GM12878 (cell line): ENCODE data around the gene EDEM2. TPM values are rescaled to one million over a fixed set of nuclear protein-coding genes. Genes with fewer than 3 reads are reported as not detected.

Experiments used
- ATAC-seq: fragments of 200-7000 bp; cut with Tn5 transposase; 3 replicates; pipeline ENCODE4 v1.9.1; 2020; ENCODE audit warnings: mild to moderate bottlenecking, moderate library complexity
- BruUV-seq: library from RNA; stranded (reverse); fragments of 400-500 nt; replicated peaks from 2 replicates; lab custom pipeline; 2021; lab: Mats Ljungman, UMichigan
- CTCF ChIA-PET: fragments of 300-600 bp; sonication (Branson Sonifier 250); formaldehyde crosslinking; extraction: SDS; loops from one replicate; lab custom pipeline; 2021; ENCODE audit warnings: inconsistent platforms; lab: Yijun Ruan, JAX
- POLR2A ChIA-PET: fragments of 350-600 bp; formaldehyde crosslinking; extraction: SDS; loops from one replicate; lab custom pipeline; 2021; ENCODE audit warnings: inconsistent platforms; lab: Charles Lee
- RAD21 ChIA-PET: fragments of 300-600 bp; sonication (Branson Sonifier 250); formaldehyde crosslinking; loops from one replicate; lab custom pipeline; 2023; ENCODE audit warnings: antibody characterized with exemption; ENCODE audit not compliant: unreplicated experiment; lab: Charles Lee
- SMC1A ChIA-PET: fragments of 300-600 bp; sonication (Branson Sonifier 250); formaldehyde crosslinking; loops from one replicate; lab custom pipeline; 2023; ENCODE audit not compliant: unreplicated experiment, uncharacterized antibody; lab: Charles Lee
- DNase-seq: peaks from one replicate; pipeline ENCODE4 v3.0.0-alpha.2; 2011; ENCODE audit warnings: low read depth, low spot score
- FAIRE-seq: peaks from 3 replicates; lab custom pipeline; 2011; peaks lifted over from hg19 to GRCh38; lab: Jason Lieb, UNC
- H2AFZ ChIP-seq: 2 replicates; pipeline ENCODE4 v1.6.0; 2011; ENCODE audit warnings: low read depth, low read length, control low read depth; ENCODE audit not compliant: control insufficient read depth
- H3K27ac ChIP-seq: 2 replicates; pipeline ENCODE4 v1.5.1; 2011; ENCODE audit warnings: control low read depth; ENCODE audit not compliant: control insufficient read depth, insufficient read depth
- H3K27me3 ChIP-seq, 2 experiments: replicated peaks in 1 of 2; 2 replicates each; pipeline versions ENCODE4 v1.6.0 to v1.6.1; 2011; ENCODE audit warnings: low read length in 1 of 2; ENCODE audit not compliant: control insufficient read depth in 2 of 2, insufficient read depth in 2 of 2
- H3K36me3 ChIP-seq, 2 experiments: 2 replicates each; pipeline ENCODE4 v1.5.1; 2011; ENCODE audit warnings: low read length in 1 of 2; ENCODE audit not compliant: control insufficient read depth in 2 of 2, insufficient read depth in 2 of 2
- H3K4me1 ChIP-seq: 2 replicates; pipeline ENCODE4 v1.6.1; 2011; ENCODE audit warnings: mild to moderate bottlenecking, low read length, moderate library complexity, mixed read lengths; ENCODE audit not compliant: control insufficient read depth, insufficient read depth
- H3K4me2 ChIP-seq: 2 replicates; pipeline ENCODE4 v1.6.0; 2011; ENCODE audit warnings: control low read depth; ENCODE audit not compliant: control insufficient read depth, insufficient read depth
- H3K4me3 ChIP-seq: fragments of 200-600 bp; sonication (generic); 2 replicates; pipeline ENCODE4 v1.5.1; 2016
- H3K79me2 ChIP-seq: 2 replicates; pipeline ENCODE4 v1.6.0; 2011; ENCODE audit warnings: low read length; ENCODE audit not compliant: control insufficient read depth, insufficient read depth
- H3K9ac ChIP-seq: 2 replicates; pipeline ENCODE4 v1.8.0; 2011; ENCODE audit warnings: low read length, control low read depth, mixed read lengths; ENCODE audit not compliant: control insufficient read depth, insufficient read depth
- H3K9me3 ChIP-seq: replicated peaks from 3 replicates; pipeline ENCODE4 v1.5.1; 2011; ENCODE audit warnings: mild to moderate bottlenecking, low read length; ENCODE audit not compliant: control insufficient read depth, insufficient read depth
- H4K20me1 ChIP-seq: 2 replicates; pipeline ENCODE4 v1.6.0; 2011; ENCODE audit not compliant: control insufficient read depth, insufficient read depth
- EED ChIP-seq: sonication (generic); IDR thresholded peaks from 2 replicates; pipeline ENCODE4 v1.6.1; 2016; ENCODE audit warnings: antibody characterized with exemption, low read depth
- IKZF2 ChIP-seq, 2 experiments: fragments of 450-650 bp; IDR thresholded peaks; 2 replicates each; pipeline ENCODE4 v1.6.1; 2017; ENCODE audit warnings: mild to moderate bottlenecking in 2 of 2, moderate library complexity in 2 of 2
- NRF1 ChIP-seq: conservative IDR thresholded peaks from 2 replicates; pipeline ENCODE4 v1.6.1; 2011; ENCODE audit warnings: mild to moderate bottlenecking, low read depth, low read length, improper control_type of control experiment
- PML ChIP-seq: IDR thresholded peaks from 2 replicates; pipeline ENCODE4 v1.6.1; 2012; ENCODE audit warnings: low read length, inconsistent platforms
- SMC3 ChIP-seq: IDR thresholded peaks from 2 replicates; pipeline ENCODE4 v1.6.1; 2011; ENCODE audit warnings: low read length, improper control_type of control experiment, borderline replicate concordance
- WGBS: methylation state at CpG from one replicate; pipeline ENCODE4 v1.1.6; 2016; ENCODE audit warnings: low lambda C conversion rate; ENCODE audit not compliant: insufficient replicate concordance, insufficient coverage; ENCODE audit errors: missing lambda C conversion rate; 5-methylcytosine and 5-hydroxymethylcytosine counted together
- in situ Hi-C: fragments of 300-500 bp; cut with MboI; formaldehyde crosslinking; loops from 9 replicates; pipeline ENCODE4 v1.14.3; 2018; ENCODE audit warnings: mixed read lengths
- intact Hi-C: fragments of 100-400 bp; cut with micrococcal nuclease; formaldehyde crosslinking; loops from one replicate; pipeline ENCODE4 v1.14.2; 2022; ENCODE audit not compliant: unreplicated experiment
- polyA plus RNA-seq, 11 experiments: library from polyadenylated mRNA; depleted of rRNA in 4 of 11; unstranded in 6 of 11; stranded (reverse) in 5 of 11; fragments of >200 nt; fragmentation: Nextera tagmentation in 4 of 11; fragmentation: Illumina TruSeq in 1 of 11; extraction: Ambion mirVana in 4 of 11; extraction: Trizol in 1 of 11; gene quantifications; 1 replicate in 1 of 11; 2 replicates in 10 of 11; pipeline versions ENCODE4 v1.2.1 to v1.2.3, GENCODE V29; 2011 to 2016; ENCODE audit warnings: inconsistent platforms in 2 of 11, missing spikeins in 2 of 11, low read depth in 1 of 11
- total RNA-seq, 4 experiments: library from RNA; depleted of rRNA in 3 of 4; stranded (reverse); fragments of >200 nt in 3 of 4; fragmentation: Illumina TruSeq in 1 of 4; extraction: Trizol in 1 of 4; gene quantifications; 2 replicates each; pipeline versions ENCODE4 v1.2.1 to v1.2.3, GENCODE V29; 2013 to 2021
- TF ChIP-seq, protein P1 (sequence below): IDR thresholded peaks from 2 replicates; pipeline ENCODE4 v1.6.1; 2012; ENCODE audit warnings: improper control_type of control experiment, low read depth, low read length; ENCODE audit not compliant: insufficient replicate concordance
- TF ChIP-seq, protein P2 (sequence below): IDR thresholded peaks from 2 replicates; pipeline ENCODE4 v1.6.1; 2011; ENCODE audit warnings: low read depth, low read length, improper control_type of control experiment, borderline replicate concordance

EDEM2 gene
- total and polyA plus RNA-seq, 10 of the 15 experiments (the other 5 are each of a cell fraction or from before 2014, with no cell fraction given) = 9.9 to 24.8 (median 14.8) TPM

DNA sequence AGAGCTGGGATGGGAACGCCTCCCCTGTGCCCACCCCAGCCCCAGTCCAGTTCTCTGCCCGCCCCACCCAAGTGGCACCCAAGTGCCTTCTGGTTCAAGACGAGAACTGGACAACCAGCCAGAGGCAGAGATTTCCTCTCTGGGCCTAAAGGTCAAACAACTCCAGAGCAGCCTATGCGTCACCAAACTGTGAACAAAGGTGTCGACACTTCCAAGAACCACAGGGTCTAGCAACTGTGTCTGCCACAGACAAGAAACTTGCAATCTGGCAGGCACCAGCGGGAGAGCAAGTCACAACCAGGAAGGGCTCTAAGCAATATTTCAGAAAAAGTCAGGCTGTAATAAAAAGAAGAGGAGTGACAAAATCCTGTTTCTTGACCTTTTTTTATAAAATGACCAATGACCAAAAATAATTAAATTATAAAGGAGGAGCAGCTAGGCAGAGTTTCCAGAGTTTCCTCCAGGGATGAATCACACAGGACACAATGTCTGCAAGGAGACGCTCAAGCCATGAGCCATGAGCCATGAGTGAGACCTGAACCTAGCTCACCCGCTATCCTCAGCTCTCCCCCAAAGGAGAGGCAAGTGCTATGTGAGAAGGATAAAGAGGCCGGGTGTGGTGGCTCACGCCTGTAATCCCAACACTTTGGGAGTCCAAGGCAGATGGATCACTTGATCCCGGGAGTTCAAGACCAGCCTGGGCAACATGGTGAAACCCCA, 11.1 kb downstream of the EDEM2 start:
- Histone ChIP-seq H3K36me3 (peaks cover 3 to 20% of the 10 kb centered on the region in 2 experiments; a peak in 3 of 4 replicates), H3K4me3 (no peak overlapping the region), H3K4me1 (no peaks in the 10 kb centered on the region), H4K20me1 (no peaks in the 10 kb centered on the region), H3K27me3 (no peaks in the 10 kb centered on the region), H3K9me3 (no peaks in the 10 kb centered on the region), H3K9ac (no peak overlapping the region), H3K4me2 (no peak overlapping the region), H2AFZ (no peak overlapping the region), H3K27ac (no peak overlapping the region), H3K79me2 (no peaks in the 10 kb centered on the region)
- FAIRE-seq = no peak
- TF ChIP-seq SMC3 = no peak
- TF ChIP-seq IKZF2 (IDR thresholded peaks at IDR 0.05) = no peak
- TF ChIP-seq, protein P1, sequence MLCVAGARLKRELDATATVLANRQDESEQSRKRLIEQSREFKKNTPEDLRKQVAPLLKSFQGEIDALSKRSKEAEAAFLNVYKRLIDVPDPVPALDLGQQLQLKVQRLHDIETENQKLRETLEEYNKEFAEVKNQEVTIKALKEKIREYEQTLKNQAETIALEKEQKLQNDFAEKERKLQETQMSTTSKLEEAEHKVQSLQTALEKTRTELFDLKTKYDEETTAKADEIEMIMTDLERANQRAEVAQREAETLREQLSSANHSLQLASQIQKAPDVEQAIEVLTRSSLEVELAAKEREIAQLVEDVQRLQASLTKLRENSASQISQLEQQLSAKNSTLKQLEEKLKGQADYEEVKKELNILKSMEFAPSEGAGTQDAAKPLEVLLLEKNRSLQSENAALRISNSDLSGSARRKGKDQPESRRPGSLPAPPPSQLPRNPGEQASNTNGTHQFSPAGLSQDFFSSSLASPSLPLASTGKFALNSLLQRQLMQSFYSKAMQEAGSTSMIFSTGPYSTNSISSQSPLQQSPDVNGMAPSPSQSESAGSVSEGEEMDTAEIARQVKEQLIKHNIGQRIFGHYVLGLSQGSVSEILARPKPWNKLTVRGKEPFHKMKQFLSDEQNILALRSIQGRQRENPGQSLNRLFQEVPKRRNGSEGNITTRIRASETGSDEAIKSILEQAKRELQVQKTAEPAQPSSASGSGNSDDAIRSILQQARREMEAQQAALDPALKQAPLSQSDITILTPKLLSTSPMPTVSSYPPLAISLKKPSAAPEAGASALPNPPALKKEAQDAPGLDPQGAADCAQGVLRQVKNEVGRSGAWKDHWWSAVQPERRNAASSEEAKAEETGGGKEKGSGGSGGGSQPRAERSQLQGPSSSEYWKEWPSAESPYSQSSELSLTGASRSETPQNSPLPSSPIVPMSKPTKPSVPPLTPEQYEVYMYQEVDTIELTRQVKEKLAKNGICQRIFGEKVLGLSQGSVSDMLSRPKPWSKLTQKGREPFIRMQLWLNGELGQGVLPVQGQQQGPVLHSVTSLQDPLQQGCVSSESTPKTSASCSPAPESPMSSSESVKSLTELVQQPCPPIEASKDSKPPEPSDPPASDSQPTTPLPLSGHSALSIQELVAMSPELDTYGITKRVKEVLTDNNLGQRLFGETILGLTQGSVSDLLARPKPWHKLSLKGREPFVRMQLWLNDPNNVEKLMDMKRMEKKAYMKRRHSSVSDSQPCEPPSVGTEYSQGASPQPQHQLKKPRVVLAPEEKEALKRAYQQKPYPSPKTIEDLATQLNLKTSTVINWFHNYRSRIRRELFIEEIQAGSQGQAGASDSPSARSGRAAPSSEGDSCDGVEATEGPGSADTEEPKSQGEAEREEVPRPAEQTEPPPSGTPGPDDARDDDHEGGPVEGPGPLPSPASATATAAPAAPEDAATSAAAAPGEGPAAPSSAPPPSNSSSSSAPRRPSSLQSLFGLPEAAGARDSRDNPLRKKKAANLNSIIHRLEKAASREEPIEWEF = no peak
- no peak for TF ChIP-seq NRF1
- no peak for TF ChIP-seq EED
- no peak for TF ChIP-seq PML
- TF ChIP-seq, protein P2, sequence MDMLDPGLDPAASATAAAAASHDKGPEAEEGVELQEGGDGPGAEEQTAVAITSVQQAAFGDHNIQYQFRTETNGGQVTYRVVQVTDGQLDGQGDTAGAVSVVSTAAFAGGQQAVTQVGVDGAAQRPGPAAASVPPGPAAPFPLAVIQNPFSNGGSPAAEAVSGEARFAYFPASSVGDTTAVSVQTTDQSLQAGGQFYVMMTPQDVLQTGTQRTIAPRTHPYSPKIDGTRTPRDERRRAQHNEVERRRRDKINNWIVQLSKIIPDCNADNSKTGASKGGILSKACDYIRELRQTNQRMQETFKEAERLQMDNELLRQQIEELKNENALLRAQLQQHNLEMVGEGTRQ = no peak
- in situ Hi-C loops = no loop called here
- no peak for ATAC-seq
- intact Hi-C loops = no loop called here
- BruUV-seq = no TSS peak
- 92% methylated on average over 11 of the region's 11 CpGs for WGBS
- RAD21 ChIA-PET = no interaction called here
- POLR2A ChIA-PET = no interaction called here
- SMC1A ChIA-PET = no interaction called here
- CTCF ChIA-PET = interaction anchor here (0.8 kb wide), 1 partner anchor 40 kb away, joined by 3 read pairs; no protein-coding TSS in a partner anchor
- DNase-seq = no peak
